Sigmoid colon (tissue), 4 donors: ENCODE data around the gene PLBD1.

Source experiments
- CTCF ChIP-seq, 4 experiments: fragments of 450-650 bp in 3 of 4; fragments of 200-600 bp in 1 of 4; IDR thresholded peaks; one replicate each; pipeline ENCODE4 v1.5.1; 2016 to 2019; ENCODE audit warnings: antibody characterized with exemption in 4 of 4, mild to moderate bottlenecking in 3 of 4, moderate library complexity in 2 of 4
- EP300 ChIP-seq, 4 donors: sonication (generic); formaldehyde crosslinking; IDR thresholded peaks; one replicate each; pipeline ENCODE4 v1.6.1; 2017; ENCODE audit warnings: antibody characterized with exemption in 4 of 4
- POLR2A ChIP-seq, 2 donors: fragments of 450-650 bp; IDR thresholded peaks; one replicate each; pipeline ENCODE4 v1.6.1; 2016; ENCODE audit warnings: antibody characterized with exemption in 2 of 2, mild to moderate bottlenecking in 2 of 2, moderate library complexity in 2 of 2

DNA sequence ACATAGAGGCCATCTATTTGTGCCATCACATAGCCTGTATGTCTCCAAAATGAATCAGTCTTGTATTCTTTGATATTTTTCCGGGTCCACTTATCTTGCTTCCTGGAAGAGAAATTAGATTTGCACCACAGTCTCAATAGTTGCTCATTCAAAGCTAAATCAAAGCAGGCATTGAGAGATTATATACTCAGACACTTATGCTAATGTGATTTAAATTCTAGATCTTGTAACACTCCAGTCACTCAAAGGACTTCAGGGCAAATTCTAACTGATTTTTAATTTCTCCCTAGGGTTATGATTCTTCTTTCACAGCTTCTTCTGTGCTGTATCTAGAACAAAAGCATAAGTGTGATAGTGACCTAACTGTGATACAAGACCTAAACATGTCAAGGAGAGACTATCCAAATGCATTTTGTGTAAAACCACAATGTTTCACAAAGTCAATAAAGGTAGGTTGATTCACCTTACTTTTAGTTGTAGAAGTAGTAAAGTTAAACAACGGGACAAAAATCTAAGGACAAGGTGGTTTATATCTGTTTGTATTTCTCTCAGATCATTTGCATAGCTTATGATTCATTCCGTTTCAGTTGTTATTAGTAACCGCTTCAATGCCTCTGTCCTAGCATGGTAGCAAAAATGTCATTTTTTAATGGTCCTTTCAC lies 26.8 kb downstream of the PLBD1 start:
- no peak for TF ChIP-seq POLR2A (IDR thresholded peaks at IDR 0.05)
- no peak for TF ChIP-seq CTCF (IDR thresholded peaks at IDR 0.05)
- TF ChIP-seq EP300 (IDR thresholded peaks at IDR 0.05), result no peak
